ENCODE data around the gene EWSR1.
"Not testable (repeated sequence)": the region's sequence is repeated elsewhere in the genome, so short reads cannot be mapped to it uniquely, and the experiment has no call there.

EWSR1 gene

GRCh38 chr22:29233277-29233877, 34.7 kb upstream of the EWSR1 start:
- DNase-seq, result no peak
- H3K36me3 Mint-ChIP-seq (ENCODE audit: low read depth), result no peaks in the 10 kb centered on the region
- H3K27me3 Mint-ChIP-seq, result no peaks in the 10 kb centered on the region
- no peak overlapping the region for H3K27ac Mint-ChIP-seq
- no peak for ATAC-seq
- no peaks in the 10 kb centered on the region for H3K9me3 Mint-ChIP-seq
- no peaks in the 10 kb centered on the region for H3K4me1 Mint-ChIP-seq
- no peak overlapping the region for H3K4me3 Mint-ChIP-seq

DNA sequence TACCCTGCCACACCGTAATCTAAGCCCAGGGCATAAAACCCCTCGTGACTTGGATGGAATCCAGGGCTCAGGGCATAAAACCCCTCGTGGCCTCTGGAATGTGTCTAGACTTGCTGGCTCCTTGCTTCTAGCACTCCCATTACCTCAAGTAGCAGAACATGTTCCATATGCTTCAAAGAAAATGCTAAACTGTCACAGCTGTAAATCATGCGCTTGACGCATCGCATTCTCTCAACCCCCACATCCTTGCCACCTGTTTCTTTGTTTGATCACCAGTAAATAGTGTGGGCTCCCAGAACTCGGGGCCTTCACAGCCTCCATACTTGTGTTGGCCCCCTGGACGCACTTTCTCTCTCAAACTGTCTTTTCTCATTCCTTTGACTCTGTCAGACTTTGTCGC, 27.6 kb upstream of the EWSR1 start:
- not testable (repeated sequence) for DNase-seq; H3K4me1 Mint-ChIP-seq; H3K27ac Mint-ChIP-seq; H3K36me3 Mint-ChIP-seq (ENCODE audit: low read depth); ATAC-seq; H3K4me3 Mint-ChIP-seq
- Mint-ChIP-seq H3K27me3 (peaks cover 17% of the 10 kb centered on the region), H3K9me3 (peaks cover 17% of the 10 kb centered on the region)

GRCh38 chr22:29243874-29244446, 24.1 kb upstream of the EWSR1 start:
- Mint-ChIP-seq H3K4me3 (no peak overlapping the region), H3K27me3 (peaks cover 15% of the 10 kb centered on the region), H3K4me1 (no peaks in the 10 kb centered on the region)

DNA sequence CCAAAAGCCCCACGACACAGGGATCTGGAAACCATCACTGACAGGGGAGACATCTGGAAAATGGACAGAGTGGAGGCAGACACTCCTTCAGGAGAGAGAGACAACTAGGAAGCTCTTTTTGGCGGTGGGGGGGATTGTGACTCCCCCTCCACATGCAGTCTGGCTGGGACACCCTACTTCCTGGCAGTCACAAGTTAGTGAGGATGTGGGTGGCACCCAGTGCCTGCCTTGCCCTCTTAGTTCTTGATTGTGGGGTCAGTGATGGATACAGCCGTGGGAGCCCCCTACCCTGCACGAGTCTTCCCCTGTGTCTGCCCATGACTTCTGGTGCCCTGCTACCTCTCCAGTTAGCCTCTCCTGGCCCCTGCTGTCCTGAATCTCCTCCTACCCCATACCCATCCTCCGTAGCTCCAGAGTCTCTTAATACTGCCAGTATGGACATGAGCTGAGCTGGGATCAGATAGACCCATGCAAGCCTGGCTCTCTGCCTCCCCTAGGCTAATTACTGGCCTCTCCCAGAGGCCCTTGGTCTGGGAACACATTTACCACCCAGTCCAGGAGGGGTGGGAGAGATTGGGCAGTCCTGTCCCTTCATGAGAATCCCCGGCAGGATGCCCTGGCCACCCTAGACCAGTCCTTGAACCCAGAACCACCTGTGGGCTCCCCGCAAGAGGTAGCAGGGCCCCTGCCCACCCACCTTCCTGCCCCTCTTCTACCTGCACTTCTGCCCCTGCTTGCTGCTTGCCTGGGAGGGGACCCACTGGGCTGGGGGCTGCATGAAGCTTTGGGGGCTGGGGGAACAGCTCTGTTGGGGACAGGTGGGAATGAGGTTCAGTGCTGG, 23.1 kb upstream of the EWSR1 start:
- Mint-ChIP-seq H3K9me3 (peaks cover 15% of the 10 kb centered on the region), H3K36me3 (ENCODE audit: low read depth) (no peaks in the 10 kb centered on the region), H3K27me3 (peaks cover 14% of the 10 kb centered on the region), H3K4me1 (no peaks in the 10 kb centered on the region), H3K4me3 (no peak overlapping the region), H3K27ac (no peak overlapping the region)
- DNase-seq, result no peak
- no peak for ATAC-seq

More at GRCh38 chr22:29243874-29244446, 24.1 kb upstream of the EWSR1 start:
- ATAC-seq, result no peak
- H3K27ac Mint-ChIP-seq, result no peak overlapping the region
- H3K36me3 Mint-ChIP-seq (ENCODE audit: low read depth), result no peaks in the 10 kb centered on the region
- H3K9me3 Mint-ChIP-seq, result peaks cover 17% of the 10 kb centered on the region
- no peak for DNase-seq

- Mint-ChIP-seq H3K27me3 (peaks cover 11% of the 10 kb centered on the region), H3K4me1 (no peaks in the 10 kb centered on the region), H3K27ac (no peak overlapping the region), H3K4me3 (no peak overlapping the region), H3K9me3 (peaks cover 13% of the 10 kb centered on the region), H3K36me3 (ENCODE audit: low read depth) (no peaks in the 10 kb centered on the region)
- DNase-seq (peak; percentile 69), ATAC-seq (peak; percentile 90)
These were observed 22.3 kb upstream of the EWSR1 start for GRCh38 chr22:29245626-29246385.

DNA sequence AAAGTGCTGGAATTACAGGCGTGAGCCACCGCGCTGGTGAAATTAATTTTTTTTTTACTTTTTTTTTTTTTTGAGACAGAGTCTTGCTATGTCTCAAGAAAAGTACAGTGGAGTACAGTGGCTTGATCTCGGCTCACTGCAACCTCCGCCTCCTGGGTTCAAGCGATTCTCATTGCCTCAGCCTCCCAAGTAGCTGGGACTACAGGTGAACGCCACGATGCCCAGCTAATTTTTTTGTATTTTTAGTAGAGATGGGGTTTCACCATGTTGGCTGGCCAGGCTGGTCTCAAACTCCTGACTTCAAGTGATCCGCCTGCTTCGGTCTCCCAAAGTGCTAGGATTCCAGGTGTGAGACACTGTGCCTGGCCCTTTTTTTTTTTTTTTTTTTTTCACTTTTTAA, 20.2 kb upstream of the EWSR1 start:
- H3K27me3 Mint-ChIP-seq, result not testable (repeated sequence)

GRCh38 chr22:29251265-29251664, 16.8 kb upstream of the EWSR1 start:
- H3K4me3 Mint-ChIP-seq, result no peak overlapping the region
- H3K4me1 Mint-ChIP-seq, result no peaks in the 10 kb centered on the region

More for the DNA sequence above, 20.2 kb upstream of the EWSR1 start:
- not testable (repeated sequence) for H3K4me3 Mint-ChIP-seq; H3K4me1 Mint-ChIP-seq; H3K9me3 Mint-ChIP-seq; H3K27ac Mint-ChIP-seq; DNase-seq; H3K36me3 Mint-ChIP-seq (ENCODE audit: low read depth); ATAC-seq

DNA sequence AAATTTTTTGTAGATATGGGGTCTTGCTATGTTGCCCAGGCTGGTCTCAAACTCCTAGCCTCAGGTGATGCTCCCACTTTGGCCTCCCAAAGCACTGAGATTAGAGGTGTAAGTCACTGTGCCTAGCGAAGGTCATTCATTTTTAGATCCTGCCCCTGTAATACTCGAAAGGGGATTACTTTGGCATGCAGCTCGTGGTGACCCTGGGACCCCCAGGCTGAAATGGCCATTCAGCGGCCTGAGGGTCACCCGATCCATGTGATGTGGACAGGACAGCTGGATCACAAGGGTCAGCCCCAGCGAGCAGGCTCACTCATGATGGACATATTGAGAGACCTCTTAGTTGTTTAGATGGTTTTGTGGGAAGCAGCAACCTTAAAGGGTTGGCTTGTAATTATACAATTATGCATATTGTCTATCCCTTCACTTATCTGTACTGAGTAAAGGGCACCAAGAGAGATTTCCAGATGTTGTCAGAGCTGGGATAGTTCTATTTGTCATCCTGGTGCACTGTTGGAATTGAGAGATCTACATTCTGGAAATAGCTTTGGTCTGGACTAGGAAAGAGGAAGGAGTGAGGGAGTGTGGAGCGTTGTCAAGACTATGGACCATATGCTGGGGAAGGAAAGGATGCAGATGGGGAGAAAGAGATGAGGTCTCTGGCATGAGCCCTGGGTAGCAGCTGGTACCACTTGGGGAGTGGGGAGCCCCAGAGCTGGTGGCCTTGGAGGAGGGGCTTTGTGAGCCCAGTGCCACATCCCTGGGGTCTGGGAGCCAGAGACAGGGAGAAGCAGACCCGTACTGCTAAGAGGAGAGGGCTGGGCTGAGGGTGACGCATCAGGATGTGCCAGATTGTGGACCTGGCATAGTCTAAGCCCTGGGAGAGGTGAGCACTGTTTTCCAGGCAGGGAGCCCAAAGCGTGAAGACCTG, 15.8 kb upstream of the EWSR1 start:
- no peak for DNase-seq
- Mint-ChIP-seq H3K4me1 (no peaks in the 10 kb centered on the region), H3K36me3 (ENCODE audit: low read depth) (no peaks in the 10 kb centered on the region), H3K27ac (no peak overlapping the region), H3K27me3 (peaks cover 2% of the 10 kb centered on the region), H3K4me3 (no peak overlapping the region), H3K9me3 (no peaks in the 10 kb centered on the region)
- ATAC-seq, result no peak

More at GRCh38 chr22:29251265-29251664, 16.8 kb upstream of the EWSR1 start:
- Mint-ChIP-seq H3K36me3 (ENCODE audit: low read depth) (no peaks in the 10 kb centered on the region), H3K27ac (no peak overlapping the region), H3K27me3 (peaks cover 2% of the 10 kb centered on the region), H3K9me3 (no peaks in the 10 kb centered on the region)
- DNase-seq (no peak), ATAC-seq (no peak)

- H3K9me3 Mint-ChIP-seq, result no peaks in the 10 kb centered on the region
- H3K27me3 Mint-ChIP-seq, result peaks cover 2% of the 10 kb centered on the region
- H3K4me3 Mint-ChIP-seq, result no peak overlapping the region
- DNase-seq, result no peak
- ATAC-seq, result no peak
- no peaks in the 10 kb centered on the region for H3K4me1 Mint-ChIP-seq
- H3K27ac Mint-ChIP-seq, result no peak overlapping the region
- no peaks in the 10 kb centered on the region for H3K36me3 Mint-ChIP-seq (ENCODE audit: low read depth)
These were observed 14.3 kb upstream of the EWSR1 start for GRCh38 chr22:29253561-29254285.

GRCh38 chr22:29254286-29254660, 13.8 kb upstream of the EWSR1 start:
- no peak overlapping the region for H3K4me3 Mint-ChIP-seq
- H3K36me3 Mint-ChIP-seq (ENCODE audit: low read depth), result no peaks in the 10 kb centered on the region
- H3K27me3 Mint-ChIP-seq, result peaks cover 2% of the 10 kb centered on the region
- no peak overlapping the region for H3K27ac Mint-ChIP-seq
- ATAC-seq (peak; percentile 33), DNase-seq (no peak)
- H3K4me1 Mint-ChIP-seq, result no peaks in the 10 kb centered on the region
- H3K9me3 Mint-ChIP-seq, result no peaks in the 10 kb centered on the region

- ATAC-seq, result no peak
- H3K4me3 Mint-ChIP-seq, result no peak overlapping the region
- peaks cover 2% of the 10 kb centered on the region for H3K27me3 Mint-ChIP-seq
- DNase-seq, result no peak
- H3K4me1 Mint-ChIP-seq, result no peaks in the 10 kb centered on the region
- no peaks in the 10 kb centered on the region for H3K9me3 Mint-ChIP-seq
- no peaks in the 10 kb centered on the region for H3K36me3 Mint-ChIP-seq (ENCODE audit: low read depth)
- H3K27ac Mint-ChIP-seq, result no peak overlapping the region
These were observed 12.9 kb upstream of the EWSR1 start for GRCh38 chr22:29255064-29255621.

- no peak for DNase-seq
- Mint-ChIP-seq H3K27ac (no peak overlapping the region), H3K27me3 (peaks cover 2% of the 10 kb centered on the region), H3K4me1 (no peaks in the 10 kb centered on the region), H3K9me3 (no peaks in the 10 kb centered on the region), H3K4me3 (no peak overlapping the region), H3K36me3 (ENCODE audit: low read depth) (no peaks in the 10 kb centered on the region)
- ATAC-seq, result no peak
These were observed 11.3 kb upstream of the EWSR1 start for GRCh38 chr22:29256606-29257325.

Data from activated naive CD8-positive, alpha-beta T cell treated with anti-CD3 and anti-CD28 coated beads, Interleukin-2, amount 50 U/mL, for 24 hours (primary cell).